ENCODE results near the gene GRB2.

The GRB2 gene

GRCh38 chr17:75414488-75414887 is 9.0 kb upstream of the GRB2 start:
- in situ Hi-C loops (cut with HindIII; ENCODE audit: low sequenced_read_pairs), result no loop called here

DNA sequence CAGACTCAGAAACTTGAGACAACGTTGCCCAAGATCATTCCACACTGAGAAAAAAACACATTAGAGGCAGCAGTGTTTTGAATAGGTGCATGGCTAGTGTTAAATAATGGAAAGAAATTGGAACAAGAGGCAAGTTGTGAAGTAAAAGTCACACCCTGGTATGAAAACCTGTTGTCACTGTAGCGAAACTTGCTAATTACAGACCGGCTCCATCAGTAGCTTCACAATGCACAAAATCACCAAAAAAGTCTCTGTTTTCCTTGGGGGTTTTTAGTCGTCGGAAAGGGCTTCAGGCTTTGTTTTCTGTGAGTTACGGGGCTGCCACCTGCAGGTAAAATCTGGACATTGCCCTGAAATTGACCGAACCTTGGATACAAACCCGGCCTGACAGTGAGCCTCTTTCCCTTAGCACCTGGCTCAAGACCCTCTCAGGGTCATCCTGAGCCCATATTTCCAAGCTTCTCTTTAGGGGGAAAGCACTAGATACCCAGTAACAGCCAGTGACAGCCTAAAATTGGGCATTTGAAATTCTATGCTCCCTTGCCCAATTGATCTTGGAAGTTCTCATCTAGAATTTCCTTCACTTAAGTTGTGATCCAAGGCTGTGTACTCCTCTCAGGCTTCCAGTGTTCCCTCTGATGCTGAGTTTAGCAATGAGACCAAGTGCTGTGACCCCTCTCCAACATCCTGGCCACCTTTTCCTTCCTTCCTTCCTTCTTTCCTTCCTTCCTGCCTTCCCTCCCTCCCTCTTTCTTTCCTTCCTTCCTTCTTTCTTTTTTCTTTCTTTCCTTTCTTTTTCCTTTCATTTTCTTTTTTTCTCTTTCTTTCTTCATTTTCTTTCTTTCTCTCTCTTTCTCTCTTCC is 7.2 kb upstream of the GRB2 start:
- in situ Hi-C loops (cut with HindIII; ENCODE audit: low sequenced_read_pairs), result no loop called here

- in situ Hi-C loops (cut with HindIII; ENCODE audit: low sequenced_read_pairs), result no loop called here
Measured at GRCh38 chr17:75411328-75412067, 6.0 kb upstream of the GRB2 start.

GRCh38 chr17:75410141-75410540 is 4.7 kb upstream of the GRB2 start:
- in situ Hi-C loops (cut with HindIII; ENCODE audit: low sequenced_read_pairs), result no loop called here

DNA sequence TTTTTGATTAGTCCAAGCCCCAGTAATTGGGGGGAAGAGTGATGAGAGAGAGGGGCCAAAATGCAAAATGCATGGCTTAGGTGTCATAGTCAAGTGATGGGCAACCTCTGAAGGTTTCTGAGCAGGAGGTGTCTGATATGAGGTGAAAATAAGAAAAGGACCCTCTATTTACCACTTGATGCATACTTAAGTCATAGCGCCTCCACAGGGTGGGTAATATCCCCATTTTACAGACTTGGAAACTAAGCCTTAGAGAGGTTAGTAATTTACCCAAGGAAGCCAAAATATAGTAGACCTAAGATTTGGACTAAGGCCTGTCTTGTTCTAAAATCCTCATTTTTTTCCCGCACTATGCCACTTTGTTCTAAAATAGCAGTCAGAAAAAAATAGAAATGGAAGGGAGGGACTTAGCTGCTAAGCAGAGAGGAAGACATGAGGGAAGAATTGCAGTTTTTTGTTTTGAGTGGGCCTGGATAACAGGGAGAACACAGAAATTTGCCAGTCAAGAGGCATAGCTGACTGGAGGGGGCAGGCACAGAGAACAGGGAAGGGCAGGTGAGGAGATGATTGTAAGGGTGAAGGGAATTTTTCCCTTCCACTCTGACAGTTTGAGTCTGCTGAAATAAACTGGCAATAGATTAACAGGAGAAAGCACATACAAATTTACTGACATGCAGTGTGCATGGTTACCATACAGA is 2.3 kb upstream of the GRB2 start:
- in situ Hi-C loops (cut with HindIII; ENCODE audit: low sequenced_read_pairs), result no loop called here

GRCh38 chr17:75406222-75406615 is 741 bp upstream of the GRB2 start:
- in situ Hi-C loops (cut with HindIII; ENCODE audit: low sequenced_read_pairs), result no loop called here

DNA sequence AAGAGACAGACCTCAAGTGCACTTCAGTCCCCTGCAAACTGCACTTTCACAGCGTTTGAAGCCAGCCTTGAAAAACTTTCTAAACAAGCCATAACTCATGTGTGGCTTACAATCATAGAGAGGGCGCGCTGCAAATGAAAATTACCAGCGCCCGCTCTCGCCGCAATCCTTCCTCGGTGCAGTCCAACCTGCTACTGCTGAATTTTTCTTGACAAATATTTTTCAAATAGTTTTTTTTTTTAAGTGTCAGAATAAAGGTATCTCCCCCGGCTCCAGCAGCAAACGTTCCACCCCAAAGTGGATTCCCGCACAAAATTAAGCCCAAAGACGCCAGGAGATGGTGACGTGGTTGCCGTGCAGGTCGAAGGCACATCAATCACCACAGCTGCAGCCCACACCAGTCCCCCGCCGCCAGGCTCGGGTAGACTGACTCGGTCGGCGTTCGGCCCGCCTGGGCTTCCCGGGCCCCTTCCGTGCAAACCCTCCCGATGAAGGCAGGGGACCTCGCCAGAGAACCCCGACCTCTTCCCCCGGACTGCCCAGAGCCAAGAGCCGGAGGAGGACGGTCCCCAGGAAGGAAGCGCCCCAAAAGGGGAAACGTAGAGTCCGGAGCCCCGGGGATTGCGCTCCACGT is 630 bp downstream of the GRB2 start:
- in situ Hi-C loops (cut with HindIII; ENCODE audit: low sequenced_read_pairs), result no loop called here

- in situ Hi-C loops (cut with HindIII; ENCODE audit: low sequenced_read_pairs), result no loop called here
Measured at GRCh38 chr17:75404223-75404730, 1.2 kb downstream of the GRB2 start.

DNA sequence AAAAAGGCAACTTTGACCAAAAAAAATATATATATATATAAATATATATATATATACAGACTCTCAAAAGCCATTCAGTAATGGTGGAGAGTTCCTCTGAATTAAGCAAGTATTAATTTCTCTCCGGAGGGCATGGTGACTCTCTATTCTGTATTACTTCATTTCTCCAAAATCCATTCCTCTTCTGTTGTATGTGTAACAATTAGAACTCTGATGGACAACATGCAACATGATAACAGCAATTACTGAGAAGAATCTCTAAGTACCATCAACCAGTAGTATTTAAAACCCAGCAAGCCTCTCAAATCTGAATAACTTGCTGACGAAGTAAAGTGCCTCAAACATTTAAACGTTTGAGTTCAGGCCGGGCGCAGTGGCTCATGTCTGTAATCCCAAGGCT is 2.3 kb downstream of the GRB2 start:
- in situ Hi-C loops (cut with HindIII; ENCODE audit: low sequenced_read_pairs), result no loop called here

DNA sequence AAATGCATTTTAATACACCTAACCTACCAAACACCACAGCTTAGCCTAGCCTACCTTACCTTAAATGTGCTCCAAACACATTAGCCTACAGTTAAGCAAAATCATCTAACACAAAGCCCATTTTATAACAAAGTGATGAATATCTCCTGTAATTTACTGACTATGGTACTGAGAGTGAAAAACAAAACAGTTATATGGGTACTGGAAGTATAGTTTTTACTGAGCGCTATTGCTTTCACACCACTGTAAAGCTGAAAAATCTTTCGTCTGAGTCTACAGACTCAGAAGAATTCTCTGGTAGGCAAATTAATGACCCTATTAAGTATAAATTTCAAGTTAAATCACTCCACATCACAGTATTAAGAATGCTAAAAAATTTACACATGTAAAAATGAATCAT is 3.5 kb downstream of the GRB2 start:
- in situ Hi-C loops (cut with HindIII; ENCODE audit: low sequenced_read_pairs), result no loop called here

DNA sequence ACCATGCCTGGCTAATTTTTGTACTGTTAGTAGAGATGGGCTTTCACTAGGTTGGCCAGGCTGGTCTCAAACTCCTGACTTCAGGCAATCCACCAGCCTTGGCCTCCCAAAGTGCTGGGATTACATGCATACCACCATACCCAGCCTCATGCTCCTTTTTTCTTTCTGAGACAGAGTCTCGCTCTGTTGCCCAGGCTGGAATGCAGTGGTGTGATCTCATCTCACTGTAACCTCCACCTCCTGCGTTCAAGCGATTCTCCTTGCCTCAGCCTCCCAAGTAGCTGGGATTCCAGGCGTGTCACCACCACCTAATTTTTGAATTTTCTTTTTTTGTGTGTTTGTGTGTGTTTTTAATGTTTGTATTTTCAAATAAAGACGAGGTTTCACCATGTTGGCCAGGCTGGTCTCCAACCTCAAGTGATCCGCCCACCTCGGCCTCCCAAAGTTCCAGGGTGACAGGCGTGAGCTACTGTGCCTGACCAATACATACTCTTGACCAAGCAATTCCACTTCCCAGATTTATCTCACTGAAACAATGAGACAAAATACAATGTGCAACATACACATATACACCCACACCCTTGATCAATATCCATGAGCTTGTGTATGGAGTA is 5.0 kb downstream of the GRB2 start:
- in situ Hi-C loops (cut with HindIII; ENCODE audit: low sequenced_read_pairs), result no loop called here

DNA sequence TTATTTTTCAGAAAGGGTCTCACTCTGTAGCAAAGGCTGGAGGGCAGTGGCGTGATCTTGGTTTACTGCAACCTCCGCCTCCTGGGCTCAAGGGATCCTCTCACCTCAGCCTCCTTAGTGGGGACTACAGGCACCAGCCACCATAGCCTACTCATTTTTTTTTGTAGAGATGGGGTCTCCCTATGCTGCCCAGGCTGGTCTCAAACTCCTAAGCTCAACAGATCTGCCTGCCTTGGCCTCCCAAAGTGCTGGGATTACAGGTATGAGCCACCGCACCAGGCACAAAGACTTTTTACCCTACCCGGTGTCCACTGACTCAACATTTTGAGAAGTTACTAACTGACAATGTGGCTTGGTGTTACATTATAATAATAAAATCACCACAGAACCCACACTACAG is 7.2 kb downstream of the GRB2 start:
- in situ Hi-C loops (cut with HindIII; ENCODE audit: low sequenced_read_pairs), result no loop called here

DNA sequence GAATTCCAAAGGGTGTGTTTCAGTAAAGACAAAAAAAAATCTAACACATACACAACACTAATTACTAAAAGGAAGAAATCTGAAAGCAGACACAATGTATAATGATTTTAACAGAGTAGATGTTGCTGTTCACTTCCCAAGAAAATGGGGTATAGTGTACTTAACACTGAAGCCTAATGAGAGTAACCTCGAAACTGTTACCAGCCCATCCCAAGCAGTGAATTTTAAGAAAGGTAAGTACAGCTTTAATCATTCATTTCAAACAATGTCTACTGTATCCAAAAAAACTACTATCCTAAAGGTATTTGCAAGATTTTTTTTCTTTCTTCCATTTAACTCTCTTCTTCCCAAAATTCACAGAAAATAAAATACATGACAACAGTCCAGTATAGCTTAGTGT is 8.3 kb downstream of the GRB2 start:
- in situ Hi-C loops (cut with HindIII; ENCODE audit: low sequenced_read_pairs), result no loop called here

DNA sequence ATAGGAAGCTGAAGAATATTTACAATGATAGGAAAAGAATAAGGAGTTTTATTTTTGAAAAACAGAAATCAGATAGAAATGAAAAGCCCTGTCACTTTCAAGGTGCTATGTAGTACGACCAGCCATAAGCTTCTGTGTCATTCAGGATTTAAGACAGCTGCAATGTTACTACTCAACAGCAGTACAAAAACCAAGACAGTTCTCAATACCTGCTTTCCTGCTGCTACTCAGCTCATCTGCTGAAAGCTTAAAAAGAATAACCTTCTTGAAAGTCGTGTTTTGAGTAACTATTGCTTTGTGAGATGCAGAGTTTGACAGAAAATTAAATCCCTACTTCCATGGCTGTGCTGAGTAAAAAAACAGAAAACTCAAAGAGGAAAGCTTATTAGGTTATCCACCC is 8.7 kb downstream of the GRB2 start:
- in situ Hi-C loops (cut with HindIII; ENCODE audit: low sequenced_read_pairs), result no loop called here

DNA sequence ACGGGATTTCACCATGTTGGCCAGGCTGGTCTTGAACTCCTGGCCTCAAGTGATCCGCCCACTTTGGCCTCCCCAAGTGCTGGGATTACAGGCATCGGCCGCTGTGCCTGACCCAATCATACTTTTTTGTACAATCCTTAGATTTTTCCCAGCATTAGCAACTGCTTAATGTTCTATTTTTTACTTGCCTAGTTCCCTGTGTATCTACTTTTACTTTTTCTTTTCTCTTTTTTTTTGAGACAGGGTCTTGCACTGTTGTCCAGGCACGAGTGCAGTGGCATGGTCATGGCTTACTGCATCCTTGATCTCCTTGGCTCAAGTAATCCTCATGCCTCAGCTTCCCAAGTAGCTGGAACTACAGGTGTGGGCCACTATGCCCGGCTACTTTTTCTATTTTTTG is 9.5 kb downstream of the GRB2 start:
- in situ Hi-C loops (cut with HindIII; ENCODE audit: low sequenced_read_pairs), result no loop called here

DNA sequence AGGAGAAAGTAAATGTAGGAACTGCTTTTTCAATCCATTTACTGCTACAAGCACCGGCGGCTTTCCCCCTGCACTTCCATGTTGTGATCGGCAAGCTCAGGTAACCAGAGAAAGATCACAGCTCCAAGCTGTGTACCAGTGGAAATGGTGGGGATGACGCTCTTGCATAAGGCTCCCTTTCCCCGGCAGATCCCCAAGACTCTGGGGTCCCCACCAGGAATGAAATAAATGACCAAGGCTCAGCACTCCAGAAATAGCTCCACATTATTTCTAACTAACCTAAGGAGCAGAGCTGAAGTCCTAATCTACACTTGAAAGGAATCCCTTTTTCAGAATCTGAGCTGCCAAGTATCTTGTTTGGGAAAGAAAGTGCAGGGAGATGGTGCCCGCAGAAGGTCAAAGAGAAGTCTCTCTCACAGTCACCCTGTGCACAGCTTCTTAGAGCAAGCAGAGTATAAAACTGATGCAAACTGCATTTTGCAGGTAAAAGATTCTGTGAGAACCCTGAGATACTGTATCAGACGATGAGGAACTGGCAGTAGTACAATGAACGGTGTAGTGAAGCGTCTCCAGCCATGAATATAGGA is 11.1 kb downstream of the GRB2 start:
- in situ Hi-C loops (cut with HindIII; ENCODE audit: low sequenced_read_pairs), result no loop called here

DNA sequence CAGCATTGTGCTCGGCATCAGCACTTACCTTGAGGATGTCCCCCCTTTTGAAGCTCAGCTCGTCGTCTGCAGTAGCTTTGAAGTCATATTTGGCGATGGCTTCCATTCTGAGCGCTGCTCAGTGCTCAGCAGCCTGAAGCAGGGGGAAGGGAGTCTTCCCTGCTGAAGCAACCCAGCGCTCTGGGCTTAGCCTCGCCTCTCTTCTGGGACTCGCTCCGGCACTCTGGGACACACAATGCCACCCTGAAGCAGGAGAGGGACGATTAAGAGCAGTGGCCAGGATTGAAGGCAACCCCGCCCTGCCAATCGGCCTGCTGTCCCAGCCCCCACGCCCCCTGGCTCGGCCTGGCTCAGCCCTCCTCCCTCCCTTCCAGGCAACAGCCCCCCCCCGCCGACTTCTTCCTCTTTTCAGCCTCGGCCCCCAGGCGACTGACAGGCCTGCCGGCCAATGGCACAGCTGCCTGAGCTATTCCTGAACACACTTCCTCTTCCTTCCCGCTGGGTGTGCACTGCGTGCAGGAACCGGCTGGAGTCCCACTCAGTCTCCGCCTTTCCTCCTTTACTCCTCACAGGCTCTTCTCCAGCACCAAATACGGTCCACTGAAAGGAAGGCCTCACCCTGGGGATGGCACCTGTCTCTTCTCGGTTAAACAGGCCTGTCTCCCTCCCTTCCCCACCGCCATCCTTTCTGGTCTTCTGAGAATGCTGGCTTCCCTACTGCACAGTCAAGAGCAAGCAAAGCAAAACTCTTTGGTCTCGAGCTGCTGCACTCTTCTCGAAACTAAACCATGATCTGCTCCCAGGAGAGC is 11.8 kb downstream of the GRB2 start:
- in situ Hi-C loops (cut with HindIII; ENCODE audit: low sequenced_read_pairs), result no loop called here

- in situ Hi-C loops (cut with HindIII; ENCODE audit: low sequenced_read_pairs), result no loop called here
Measured at GRCh38 chr17:75392559-75392958, 12.9 kb downstream of the GRB2 start.

DNA sequence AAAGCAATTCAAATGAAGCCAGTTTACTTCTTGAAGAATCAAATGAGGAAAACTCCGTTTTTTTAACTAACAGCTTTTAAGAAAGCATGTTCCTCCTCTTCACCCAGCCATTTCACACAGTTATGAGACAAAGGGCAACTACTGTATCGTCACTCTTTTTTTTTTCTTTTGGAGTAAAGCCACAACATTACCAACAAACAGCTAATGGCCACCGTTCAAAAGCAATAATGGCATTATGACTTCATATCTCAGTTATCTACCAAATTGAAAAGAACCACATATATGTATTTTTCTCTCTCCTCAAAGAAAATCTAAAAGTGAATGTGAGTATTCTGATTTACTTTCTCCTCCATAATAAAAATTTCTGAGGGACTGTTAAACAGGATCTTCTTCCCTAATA is 14.5 kb downstream of the GRB2 start:
- in situ Hi-C loops (cut with HindIII; ENCODE audit: low sequenced_read_pairs), result no loop called here
